NCI-H226 (cell line): Measurements from ENCODE around the gene BASP1.
"Not testable (repeated sequence)": the region's sequence is repeated elsewhere in the genome, so short reads cannot be mapped to it uniquely, and the experiment has no call there.

Experiments used
- DNase-seq: peaks from one replicate; pipeline ENCODE4 v3.0.0-alpha.2; 2015

The BASP1 gene

GRCh38 chr5:17292434-17293015, 75.1 kb downstream of the BASP1 start:
- DNase-seq = no peak

- DNase-seq = no peak
Observed at GRCh38 chr5:17294639-17295311, 77.3 kb downstream of the BASP1 start.

GRCh38 chr5:17295671-17296070, 78.2 kb downstream of the BASP1 start:
- no peak for DNase-seq

GRCh38 chr5:17302106-17302505, 84.7 kb downstream of the BASP1 start:
- no peak for DNase-seq

GRCh38 chr5:17302604-17303003, 85.2 kb downstream of the BASP1 start:
- DNase-seq = no peak

- no peak for DNase-seq
Observed at GRCh38 chr5:17304282-17304681, 86.9 kb downstream of the BASP1 start.

GRCh38 chr5:17305017-17305416, 87.6 kb downstream of the BASP1 start:
- no peak for DNase-seq

GRCh38 chr5:17305964-17306725, 88.7 kb downstream of the BASP1 start:
- no peak for DNase-seq

- no peak for DNase-seq
Observed at GRCh38 chr5:17306726-17307091, 89.3 kb downstream of the BASP1 start.

- DNase-seq = not testable (repeated sequence)
Observed at GRCh38 chr5:17307440-17307839, 90.0 kb downstream of the BASP1 start.

GRCh38 chr5:17308326-17309065, 91.1 kb downstream of the BASP1 start:
- DNase-seq = no peak

GRCh38 chr5:17309462-17309861, 92.0 kb downstream of the BASP1 start:
- no peak for DNase-seq

GRCh38 chr5:17310502-17310901, 93.1 kb downstream of the BASP1 start:
- DNase-seq = not testable (repeated sequence)

- not testable (repeated sequence) for DNase-seq
Observed at GRCh38 chr5:17311811-17312210, 94.4 kb downstream of the BASP1 start.

GRCh38 chr5:17312358-17312757, 94.9 kb downstream of the BASP1 start:
- no peak for DNase-seq

GRCh38 chr5:17314907-17315471, 97.6 kb downstream of the BASP1 start:
- no peak for DNase-seq

- no peak for DNase-seq
Observed at GRCh38 chr5:17315710-17316221, 98.3 kb downstream of the BASP1 start.

- DNase-seq = no peak
Observed at GRCh38 chr5:17316970-17317459, 99.6 kb downstream of the BASP1 start.

- DNase-seq = no peak
Observed at GRCh38 chr5:17317473-17317872, 100.0 kb downstream of the BASP1 start.

- not testable (repeated sequence) for DNase-seq
Observed at GRCh38 chr5:17319095-17319494, 101.7 kb downstream of the BASP1 start.

GRCh38 chr5:17325770-17326599, 108.6 kb downstream of the BASP1 start:
- DNase-seq = no peak
